HEK293 (cell line): ENCODE measurements around the gene L3MBTL4.

Experiments used
- CTCF ChIA-PET: fragments of 350-600 bp; formaldehyde crosslinking; extraction: SDS; loops from one replicate; lab custom pipeline; 2021; ENCODE audit warnings: antibody characterized with exemption; lab: Yijun Ruan, JAX
- POLR2A ChIA-PET: fragments of 300-600 bp; formaldehyde crosslinking; extraction: SDS; loops from one replicate; lab custom pipeline; 2020; ENCODE audit warnings: antibody characterized with exemption, inconsistent platforms; lab: Yijun Ruan, JAX
- H3K27ac ChIP-seq: fragments of 200-500 bp; sonication (Bioruptor generic); 2 replicates; pipeline ENCODE4 v1.5.1; 2014; ENCODE audit warnings: low read depth, low read length, control low read depth, inconsistent platforms; ENCODE audit errors: extremely low read depth
- H3K36me3 ChIP-seq, 2 experiments: fragments of 200-500 bp in 1 of 2; sonication (Bioruptor generic) in 1 of 2; 1 replicate in 1 of 2; 2 replicates in 1 of 2; pipeline ENCODE4 v1.5.1; 2014 to 2017; ENCODE audit warnings: inconsistent platforms in 2 of 2, low read length in 2 of 2; ENCODE audit not compliant: control insufficient read depth in 2 of 2, insufficient read depth in 1 of 2
- H3K4me1 ChIP-seq: fragments of 200-500 bp; sonication (Bioruptor generic); 2 replicates; pipeline ENCODE4 v1.5.1; 2014; ENCODE audit warnings: mild to moderate bottlenecking, low read length, inconsistent platforms; ENCODE audit not compliant: control insufficient read depth, insufficient read depth
- H3K4me3 ChIP-seq: 2 replicates; pipeline ENCODE4 v1.5.1; 2011; ENCODE audit warnings: low read depth, mild to moderate bottlenecking, control low read depth, low read length, moderate library complexity
- H3K9me3 ChIP-seq: fragments of 200-500 bp; sonication (Bioruptor generic); 2 replicates; pipeline ENCODE4 v1.5.1; 2014; ENCODE audit warnings: low read depth, low read length, inconsistent platforms; ENCODE audit not compliant: control insufficient read depth, insufficient read depth
- GLIS1 ChIP-seq: fragments of 450-650 bp; formaldehyde crosslinking; IDR thresholded peaks from 2 replicates; pipeline ENCODE4 v1.5.1; 2016; ENCODE audit warnings: missing biosample characterization, missing genetic modification characterization
- ZBTB7A ChIP-seq: fragments of 450-650 bp; formaldehyde crosslinking; IDR thresholded peaks from 2 replicates; pipeline ENCODE4 v1.5.1; 2016; ENCODE audit warnings: low read depth, missing biosample characterization, missing genetic modification characterization
- ZEB2 ChIP-seq: fragments of 450-650 bp; formaldehyde crosslinking; IDR thresholded peaks from 2 replicates; pipeline ENCODE4 v1.5.1; 2016; ENCODE audit warnings: missing biosample characterization, missing genetic modification characterization
- ZNF112 ChIP-seq: fragments of 450-650 bp; formaldehyde crosslinking; IDR thresholded peaks from 2 replicates; pipeline ENCODE4 v1.5.0; 2017; ENCODE audit warnings: missing biosample characterization, missing genetic modification characterization
- ZNF155 ChIP-seq: fragments of 450-650 bp; formaldehyde crosslinking; IDR thresholded peaks from 2 replicates; pipeline ENCODE4 v1.5.1; 2016; ENCODE audit warnings: missing biosample characterization, missing genetic modification characterization
- ZNF157 ChIP-seq: fragments of 450-650 bp; formaldehyde crosslinking; IDR thresholded peaks from 2 replicates; pipeline ENCODE4 v1.5.1; 2016; ENCODE audit warnings: missing biosample characterization, missing genetic modification characterization
- ZNF169 ChIP-seq: fragments of 450-650 bp; formaldehyde crosslinking; IDR thresholded peaks from 2 replicates; pipeline ENCODE4 v1.5.1; 2016; ENCODE audit warnings: missing biosample characterization, missing genetic modification characterization
- ZNF2 ChIP-seq: fragments of 450-650 bp; formaldehyde crosslinking; IDR thresholded peaks from 2 replicates; pipeline ENCODE4 v1.5.1; 2016; ENCODE audit warnings: missing biosample characterization, missing genetic modification characterization
- ZNF561 ChIP-seq: fragments of 450-650 bp; IDR thresholded peaks from 2 replicates; pipeline ENCODE4 v1.5.1; 2018; ENCODE audit warnings: missing biosample characterization, missing genetic modification characterization, borderline replicate concordance
- ZNF629 ChIP-seq: fragments of 450-650 bp; formaldehyde crosslinking; IDR thresholded peaks from 2 replicates; pipeline ENCODE4 v1.5.1; 2017; ENCODE audit warnings: missing biosample characterization, missing genetic modification characterization
- ZNF785 ChIP-seq: fragments of 450-650 bp; formaldehyde crosslinking; IDR thresholded peaks from 2 replicates; pipeline ENCODE4 v1.5.1; 2016; ENCODE audit warnings: missing biosample characterization, missing genetic modification characterization
- ZSCAN30 ChIP-seq: fragments of 450-650 bp; IDR thresholded peaks from 2 replicates; pipeline ENCODE4 v1.5.1; 2018; ENCODE audit warnings: missing biosample characterization, mild to moderate bottlenecking, missing genetic modification characterization, moderate library complexity
- TF ChIP-seq, protein P1 (sequence below): fragments of 450-650 bp; formaldehyde crosslinking; IDR thresholded peaks from 2 replicates; pipeline ENCODE4 v1.5.1; 2017; ENCODE audit warnings: missing biosample characterization, missing genetic modification characterization
- TF ChIP-seq, protein P2 (sequence below): fragments of 450-650 bp; formaldehyde crosslinking; optimal IDR thresholded peaks from 2 replicates; pipeline ENCODE3; 2016; ENCODE audit warnings: missing biosample characterization, mild to moderate bottlenecking, missing genetic modification characterization
- TF ChIP-seq, protein P3 (sequence below): fragments of 450-650 bp; formaldehyde crosslinking; IDR thresholded peaks from 2 replicates; pipeline ENCODE4 v1.5.1; 2016; ENCODE audit warnings: missing biosample characterization, missing genetic modification characterization, low read depth
- TF ChIP-seq, protein P4 (sequence below): IDR thresholded peaks from 2 replicates; pipeline ENCODE4 v1.6.1; 2011; ENCODE audit warnings: mild to moderate bottlenecking, low read depth, low read length, borderline replicate concordance
- TF ChIP-seq, protein P5 (sequence below): fragments of 450-650 bp; IDR thresholded peaks from 2 replicates; pipeline ENCODE4 v1.5.1; 2018; ENCODE audit warnings: missing biosample characterization, missing genetic modification characterization

Gene L3MBTL4

DNA sequence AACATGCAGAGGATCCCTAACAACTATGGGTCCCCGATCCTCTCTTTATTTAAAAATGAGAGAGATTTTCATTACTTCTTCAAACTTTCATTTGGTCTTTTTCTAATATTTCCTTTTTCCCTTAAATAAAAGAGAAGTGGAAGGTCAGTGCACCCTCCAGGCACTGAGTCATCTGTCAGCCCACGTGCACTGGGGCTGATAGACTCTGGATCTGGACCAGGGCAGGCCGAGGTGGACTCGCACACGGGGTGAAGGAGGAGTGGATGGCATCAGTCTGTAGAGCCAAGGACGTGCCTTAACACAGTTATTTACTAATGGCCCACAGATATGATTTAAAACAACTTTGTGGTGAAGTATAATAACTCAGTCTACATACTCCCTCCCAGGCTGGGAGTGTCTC is 305.0 kb downstream of the L3MBTL4 start:
- POLR2A ChIA-PET = no interaction called here

DNA sequence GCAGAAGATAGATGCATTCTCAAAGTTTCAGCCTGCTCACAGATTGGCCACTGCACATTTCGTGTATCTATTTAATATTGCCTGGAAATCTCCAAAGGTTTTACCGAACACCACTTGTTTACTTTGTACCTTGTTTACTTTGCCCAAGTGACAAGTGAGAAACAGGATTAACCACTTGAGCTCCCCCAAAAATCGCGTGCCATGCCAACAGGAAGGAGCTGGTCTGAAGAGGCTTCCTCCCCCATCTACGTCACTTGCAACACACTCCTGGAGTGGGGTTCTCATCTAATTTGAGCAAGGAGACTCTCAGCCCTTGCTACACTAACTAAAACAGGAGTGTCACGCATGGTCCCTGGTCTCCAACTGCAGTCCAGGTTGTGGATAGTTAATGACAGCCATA is 306.9 kb downstream of the L3MBTL4 start:
- Histone ChIP-seq H3K4me1 (0 out of 2 replicates have a peak, but pooled peaks cover 2% of the 10 kb centered on the region), H3K27ac (no peak overlapping the region), H3K36me3 (no peaks in the 10 kb centered on the region), H3K9me3 (no peaks in the 10 kb centered on the region)
- ChIA-PET CTCF (interaction anchor here (1.0 kb wide), 1 partner anchor 229 kb away, joined by 3 read pairs; no protein-coding TSS in a partner anchor), POLR2A (no interaction called here)
- TF ChIP-seq GLIS1 (tag by site-specific recombination) = no peak
- no peak for TF ChIP-seq ZNF169 (tag by site-specific recombination)
- TF ChIP-seq ZNF157 = no peak
- no peak for TF ChIP-seq ZSCAN30 (tag by site-specific recombination)
- no peak for TF ChIP-seq ZNF629 (tag by site-specific recombination)
- TF ChIP-seq ZNF112 (tag by site-specific recombination) = no peak
- TF ChIP-seq ZBTB7A (tag by site-specific recombination) = no peak
- TF ChIP-seq, protein P1, sequence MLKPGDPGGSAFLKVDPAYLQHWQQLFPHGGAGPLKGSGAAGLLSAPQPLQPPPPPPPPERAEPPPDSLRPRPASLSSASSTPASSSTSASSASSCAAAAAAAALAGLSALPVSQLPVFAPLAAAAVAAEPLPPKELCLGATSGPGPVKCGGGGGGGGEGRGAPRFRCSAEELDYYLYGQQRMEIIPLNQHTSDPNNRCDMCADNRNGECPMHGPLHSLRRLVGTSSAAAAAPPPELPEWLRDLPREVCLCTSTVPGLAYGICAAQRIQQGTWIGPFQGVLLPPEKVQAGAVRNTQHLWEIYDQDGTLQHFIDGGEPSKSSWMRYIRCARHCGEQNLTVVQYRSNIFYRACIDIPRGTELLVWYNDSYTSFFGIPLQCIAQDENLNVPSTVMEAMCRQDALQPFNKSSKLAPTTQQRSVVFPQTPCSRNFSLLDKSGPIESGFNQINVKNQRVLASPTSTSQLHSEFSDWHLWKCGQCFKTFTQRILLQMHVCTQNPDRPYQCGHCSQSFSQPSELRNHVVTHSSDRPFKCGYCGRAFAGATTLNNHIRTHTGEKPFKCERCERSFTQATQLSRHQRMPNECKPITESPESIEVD = no peak
- TF ChIP-seq ZNF561 (tag by site-specific recombination) = no peak
- TF ChIP-seq, all 188 proteins: peak for 0
- H3K4me3 ChIP-seq = no peak overlapping the region

More for the DNA sequence above, 305.0 kb downstream of the L3MBTL4 start:
- H3K4me1 ChIP-seq = no peaks in the 10 kb centered on the region
- no peak overlapping the region for H3K27ac ChIP-seq
- CTCF ChIA-PET = no interaction called here
- TF ChIP-seq, protein P2, sequence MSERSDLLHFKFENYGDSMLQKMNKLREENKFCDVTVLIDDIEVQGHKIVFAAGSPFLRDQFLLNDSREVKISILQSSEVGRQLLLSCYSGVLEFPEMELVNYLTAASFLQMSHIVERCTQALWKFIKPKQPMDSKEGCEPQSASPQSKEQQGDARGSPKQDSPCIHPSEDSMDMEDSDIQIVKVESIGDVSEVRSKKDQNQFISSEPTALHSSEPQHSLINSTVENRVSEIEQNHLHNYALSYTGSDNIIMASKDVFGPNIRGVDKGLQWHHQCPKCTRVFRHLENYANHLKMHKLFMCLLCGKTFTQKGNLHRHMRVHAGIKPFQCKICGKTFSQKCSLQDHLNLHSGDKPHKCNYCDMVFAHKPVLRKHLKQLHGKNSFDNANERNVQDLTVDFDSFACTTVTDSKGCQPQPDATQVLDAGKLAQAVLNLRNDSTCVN (tag by site-specific recombination) = no peak
- TF ChIP-seq ZNF2 (tag by site-specific recombination) (no peak), ZEB2 (tag by site-specific recombination) (no peak), ZNF785 (tag by site-specific recombination) (no peak), ZNF155 (no peak)
- TF ChIP-seq, protein P3, sequence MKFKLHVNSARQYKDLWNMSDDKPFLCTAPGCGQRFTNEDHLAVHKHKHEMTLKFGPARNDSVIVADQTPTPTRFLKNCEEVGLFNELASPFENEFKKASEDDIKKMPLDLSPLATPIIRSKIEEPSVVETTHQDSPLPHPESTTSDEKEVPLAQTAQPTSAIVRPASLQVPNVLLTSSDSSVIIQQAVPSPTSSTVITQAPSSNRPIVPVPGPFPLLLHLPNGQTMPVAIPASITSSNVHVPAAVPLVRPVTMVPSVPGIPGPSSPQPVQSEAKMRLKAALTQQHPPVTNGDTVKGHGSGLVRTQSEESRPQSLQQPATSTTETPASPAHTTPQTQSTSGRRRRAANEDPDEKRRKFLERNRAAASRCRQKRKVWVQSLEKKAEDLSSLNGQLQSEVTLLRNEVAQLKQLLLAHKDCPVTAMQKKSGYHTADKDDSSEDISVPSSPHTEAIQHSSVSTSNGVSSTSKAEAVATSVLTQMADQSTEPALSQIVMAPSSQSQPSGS (tag by site-specific recombination) = no peak
- TF ChIP-seq, protein P4, sequence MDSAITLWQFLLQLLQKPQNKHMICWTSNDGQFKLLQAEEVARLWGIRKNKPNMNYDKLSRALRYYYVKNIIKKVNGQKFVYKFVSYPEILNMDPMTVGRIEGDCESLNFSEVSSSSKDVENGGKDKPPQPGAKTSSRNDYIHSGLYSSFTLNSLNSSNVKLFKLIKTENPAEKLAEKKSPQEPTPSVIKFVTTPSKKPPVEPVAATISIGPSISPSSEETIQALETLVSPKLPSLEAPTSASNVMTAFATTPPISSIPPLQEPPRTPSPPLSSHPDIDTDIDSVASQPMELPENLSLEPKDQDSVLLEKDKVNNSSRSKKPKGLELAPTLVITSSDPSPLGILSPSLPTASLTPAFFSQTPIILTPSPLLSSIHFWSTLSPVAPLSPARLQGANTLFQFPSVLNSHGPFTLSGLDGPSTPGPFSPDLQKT = no peak
- TF ChIP-seq, protein P5, sequence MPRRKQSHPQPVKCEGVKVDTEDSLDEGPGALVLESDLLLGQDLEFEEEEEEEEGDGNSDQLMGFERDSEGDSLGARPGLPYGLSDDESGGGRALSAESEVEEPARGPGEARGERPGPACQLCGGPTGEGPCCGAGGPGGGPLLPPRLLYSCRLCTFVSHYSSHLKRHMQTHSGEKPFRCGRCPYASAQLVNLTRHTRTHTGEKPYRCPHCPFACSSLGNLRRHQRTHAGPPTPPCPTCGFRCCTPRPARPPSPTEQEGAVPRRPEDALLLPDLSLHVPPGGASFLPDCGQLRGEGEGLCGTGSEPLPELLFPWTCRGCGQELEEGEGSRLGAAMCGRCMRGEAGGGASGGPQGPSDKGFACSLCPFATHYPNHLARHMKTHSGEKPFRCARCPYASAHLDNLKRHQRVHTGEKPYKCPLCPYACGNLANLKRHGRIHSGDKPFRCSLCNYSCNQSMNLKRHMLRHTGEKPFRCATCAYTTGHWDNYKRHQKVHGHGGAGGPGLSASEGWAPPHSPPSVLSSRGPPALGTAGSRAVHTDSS (tag by site-specific recombination) = no peak
- H3K4me3 ChIP-seq = no peak overlapping the region
- no peaks in the 10 kb centered on the region for H3K36me3 ChIP-seq
- H3K9me3 ChIP-seq = no peaks in the 10 kb centered on the region
